ENCODE data around the gene UBE2H. TPM values are rescaled to one million over a fixed set of nuclear protein-coding genes. Genes with fewer than 3 reads are reported as not detected.

Gene UBE2H
- total RNA-seq, 1 experiment from 2014 or later = 75.1 TPM

GRCh38 chr7:129902788-129903422 is 49.9 kb downstream of the UBE2H start:
- Histone ChIP-seq H3K18ac (ENCODE audit: insufficient read length, low read depth, low read length) (no peak overlapping the region), H2AFZ (ENCODE audit: low read length) (no peak overlapping the region), H3K14ac (ENCODE audit: insufficient read depth, low read length) (no peak overlapping the region), H2AK5ac (ENCODE audit: insufficient read length, low read length) (no peak overlapping the region), H3K27me3 (ENCODE audit: insufficient read depth, low read length) (no peaks in the 10 kb centered on the region), H2BK15ac (ENCODE audit: low read depth, low read length) (no peak overlapping the region), H3K4me2 (ENCODE audit: insufficient read depth, insufficient read length, low read length) (no peak overlapping the region), H3K23me2 (ENCODE audit: insufficient read length, low read depth, low read length, poor library complexity, severe bottlenecking) (no peaks in the 10 kb centered on the region), H3K23ac (ENCODE audit: insufficient read length, low read depth, low read length) (no peak overlapping the region), H3K56ac (ENCODE audit: insufficient read length, low read depth, low read length) (no peak overlapping the region), H3T11ph (ENCODE audit: low read length) (no peak overlapping the region), H3K4me1 (ENCODE audit: insufficient read depth, low read length) (no peaks in the 10 kb centered on the region), H3K27ac (ENCODE audit: insufficient read length, low read depth, low read length) (no peak overlapping the region), H3K9ac (ENCODE audit: extremely low read depth, insufficient read length, low read length) (no peak overlapping the region), H2BK120ac (ENCODE audit: low read depth, low read length, poor library complexity, severe bottlenecking) (no peak overlapping the region), H4K5ac (ENCODE audit: insufficient read length, low read depth, low read length) (no peak overlapping the region), H2BK20ac (ENCODE audit: low read depth, low read length, poor library complexity, severe bottlenecking) (no peak overlapping the region), H3K79me1 (ENCODE audit: insufficient read depth, low read depth, low read length, poor library complexity, severe bottlenecking) (no peaks in the 10 kb centered on the region), H2BK12ac (ENCODE audit: insufficient read length, low read depth, low read length) (no peak overlapping the region), H4K20me1 (ENCODE audit: control insufficient read depth, insufficient read depth, insufficient read length) (no peaks in the 10 kb centered on the region), H2BK5ac (ENCODE audit: insufficient read length, low read length) (no peak overlapping the region), H3K79me2 (ENCODE audit: insufficient read depth, low read length) (peaks cover 5% of the 10 kb centered on the region; the same call in 1 of the 2 replicates), H3K9me3 (ENCODE audit: control insufficient read depth, low read depth, low read length) (no peaks in the 10 kb centered on the region), H4K8ac (replicated peaks; ENCODE audit: insufficient read length, low read depth, low read length) (no peak overlapping the region), H4K91ac (ENCODE audit: insufficient read length, low read depth, low read length) (no peak overlapping the region), H3K4ac (ENCODE audit: low read depth, low read length) (no peak overlapping the region)
- Mint-ChIP-seq H3K4me1 (peaks cover 21 to 28% of the 10 kb centered on the region in 2 experiments), H3K9me3 (no peaks in the 10 kb centered on the region), H3K27me3 (ENCODE audit: low read depth) (no peaks in the 10 kb centered on the region), H3K36me3 (ENCODE audit: insufficient read depth in 1 of 3, low read depth in 3 of 3) (peaks cover 10 to 22% (median 19%) of the 10 kb centered on the region in 3 experiments; a peak in 6 of 7 replicates), H3K27ac (no peak overlapping the region), H3K4me3 (no peak overlapping the region)
- TF ChIP-seq CTCF (conservative IDR thresholded peaks at IDR 0.05) = no peak
- no peak for DNase-seq
- WGBS (ENCODE audit: extremely low coverage, insufficient read length, low lambda C conversion rate) = no CpG with 5 or more reads among the region's 8 CpGs
